ENCODE results near the gene ERVH48-1.

DNA sequence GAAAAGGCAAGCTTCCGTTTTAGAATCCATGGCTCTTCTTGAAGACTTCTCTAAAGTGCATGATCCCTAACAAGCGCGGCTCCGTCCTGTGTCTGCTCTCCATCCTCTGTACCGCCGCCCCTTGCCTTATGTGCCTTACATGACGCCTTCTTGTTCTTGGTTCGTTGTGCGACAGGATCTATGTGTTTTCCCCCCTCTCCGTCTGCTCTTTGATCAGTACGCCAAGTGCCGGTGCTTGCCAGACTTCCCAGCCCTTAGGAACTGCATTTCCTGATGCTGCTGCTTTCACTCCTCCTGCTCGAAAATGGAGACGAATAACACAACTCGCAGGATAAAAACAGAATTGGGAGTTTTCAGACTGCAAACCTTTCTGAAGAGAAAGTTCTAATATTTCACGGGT is 19.2 kb downstream of the ERVH48-1 start:
- TF ChIP-seq, protein P1, sequence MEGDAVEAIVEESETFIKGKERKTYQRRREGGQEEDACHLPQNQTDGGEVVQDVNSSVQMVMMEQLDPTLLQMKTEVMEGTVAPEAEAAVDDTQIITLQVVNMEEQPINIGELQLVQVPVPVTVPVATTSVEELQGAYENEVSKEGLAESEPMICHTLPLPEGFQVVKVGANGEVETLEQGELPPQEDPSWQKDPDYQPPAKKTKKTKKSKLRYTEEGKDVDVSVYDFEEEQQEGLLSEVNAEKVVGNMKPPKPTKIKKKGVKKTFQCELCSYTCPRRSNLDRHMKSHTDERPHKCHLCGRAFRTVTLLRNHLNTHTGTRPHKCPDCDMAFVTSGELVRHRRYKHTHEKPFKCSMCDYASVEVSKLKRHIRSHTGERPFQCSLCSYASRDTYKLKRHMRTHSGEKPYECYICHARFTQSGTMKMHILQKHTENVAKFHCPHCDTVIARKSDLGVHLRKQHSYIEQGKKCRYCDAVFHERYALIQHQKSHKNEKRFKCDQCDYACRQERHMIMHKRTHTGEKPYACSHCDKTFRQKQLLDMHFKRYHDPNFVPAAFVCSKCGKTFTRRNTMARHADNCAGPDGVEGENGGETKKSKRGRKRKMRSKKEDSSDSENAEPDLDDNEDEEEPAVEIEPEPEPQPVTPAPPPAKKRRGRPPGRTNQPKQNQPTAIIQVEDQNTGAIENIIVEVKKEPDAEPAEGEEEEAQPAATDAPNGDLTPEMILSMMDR (IDR thresholded peaks at IDR 0.05; ENCODE audit: control extremely low read depth in 1 of 3, insufficient read depth in 1 of 3, low read depth in 1 of 3, low read length in 3 of 3), result no peak
- TF ChIP-seq CHD2 (IDR thresholded peaks at IDR 0.05; ENCODE audit: low read length) (no peak), EZH2 (IDR thresholded peaks at IDR 0.05; ENCODE audit: low read depth, low read length, severe bottlenecking) (no peak), KDM5A (IDR thresholded peaks at IDR 0.05; ENCODE audit: low read length) (no peak), HDAC6 (IDR thresholded peaks at IDR 0.05; ENCODE audit: low read depth, low read length) (no peak), POLR2A (IDR thresholded peaks at IDR 0.05; ENCODE audit: control extremely low read depth in 1 of 2, low read depth in 2 of 2, low read length in 2 of 2) (no peak), RNF2 (IDR thresholded peaks at IDR 0.05; ENCODE audit: borderline replicate concordance, low read depth, low read length, missing control alignments, poor library complexity, severe bottlenecking) (no peak), EP300 (IDR thresholded peaks at IDR 0.05; ENCODE audit: borderline replicate concordance in 1 of 2, low read depth in 2 of 2, low read length in 2 of 2) (no peak), SP1 (IDR thresholded peaks at IDR 0.05; ENCODE audit: low read depth, low read length) (no peak), BCL11A (IDR thresholded peaks at IDR 0.05; ENCODE audit: low read depth in 2 of 2, low read length in 2 of 2) (no peak), HDAC2 (IDR thresholded peaks at IDR 0.05; ENCODE audit: borderline replicate concordance in 1 of 2, low read depth in 2 of 2, low read length in 2 of 2) (no peak), GTF2F1 (IDR thresholded peaks at IDR 0.05; ENCODE audit: borderline replicate concordance, low read depth, low read length) (no peak)
- TF ChIP-seq, protein P2, sequence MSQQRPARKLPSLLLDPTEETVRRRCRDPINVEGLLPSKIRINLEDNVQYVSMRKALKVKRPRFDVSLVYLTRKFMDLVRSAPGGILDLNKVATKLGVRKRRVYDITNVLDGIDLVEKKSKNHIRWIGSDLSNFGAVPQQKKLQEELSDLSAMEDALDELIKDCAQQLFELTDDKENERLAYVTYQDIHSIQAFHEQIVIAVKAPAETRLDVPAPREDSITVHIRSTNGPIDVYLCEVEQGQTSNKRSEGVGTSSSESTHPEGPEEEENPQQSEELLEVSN (IDR thresholded peaks at IDR 0.05), result no peak
